ENCODE data around the gene POU1F1. TPM values are rescaled to one million over a fixed set of nuclear protein-coding genes. Genes with fewer than 3 reads are reported as not detected.
A peak's percentile ranks its signal among the peaks of the same experiment; 100 is the strongest.

The POU1F1 gene
- total RNA-seq, 2 donors from 2014 or later = not detected

GRCh38 chr3:87246662-87247429, 29.5 kb downstream of the POU1F1 start:
- Mint-ChIP-seq H3K27ac (no peak overlapping the region), H3K36me3 (ENCODE audit: insufficient read depth in 2 of 2) (peaks cover 0 to 10% of the 10 kb centered on the region in 2 donors)

GRCh38 chr3:87236093-87236492, 40.3 kb downstream of the POU1F1 start:
- H3K27ac Mint-ChIP-seq = no peak overlapping the region
- peaks cover 16% of the 10 kb centered on the region for H3K4me1 Mint-ChIP-seq (ENCODE audit: low read depth)
- ATAC-seq (replicated peaks in 1 of 2) = no peak
- no peaks in the 10 kb centered on the region for H3K27me3 Mint-ChIP-seq (ENCODE audit: low read depth)
- H3K36me3 Mint-ChIP-seq (ENCODE audit: insufficient read depth in 2 of 2) = peaks cover 0 to 2% of the 10 kb centered on the region in 2 donors
- H3K4me3 Mint-ChIP-seq = no peak overlapping the region
- no peaks in the 10 kb centered on the region for H3K9me3 Mint-ChIP-seq
- no peak for DNase-seq

More at GRCh38 chr3:87246662-87247429, 29.5 kb downstream of the POU1F1 start:
- Mint-ChIP-seq H3K9me3 (no peaks in the 10 kb centered on the region), H3K27me3 (ENCODE audit: low read depth) (no peaks in the 10 kb centered on the region), H3K4me1 (ENCODE audit: low read depth) (peaks cover 16% of the 10 kb centered on the region), H3K4me3 (peak overlapping the region in 1 of 2 donors; percentile 53)
- DNase-seq (no peak), ATAC-seq (replicated peaks in 1 of 2) (peak; percentile 47 to 58)

GRCh38 chr3:87233805-87234204, 42.6 kb downstream of the POU1F1 start:
- ATAC-seq (replicated peaks in 1 of 2) = no peak
- Mint-ChIP-seq H3K27ac (no peak overlapping the region), H3K9me3 (no peaks in the 10 kb centered on the region), H3K36me3 (ENCODE audit: insufficient read depth in 2 of 2) (peaks cover 0 to 2% of the 10 kb centered on the region in 2 donors), H3K4me3 (no peak overlapping the region), H3K27me3 (ENCODE audit: low read depth) (no peaks in the 10 kb centered on the region), H3K4me1 (ENCODE audit: low read depth) (peaks cover 30% of the 10 kb centered on the region)
- no peak for DNase-seq

GRCh38 chr3:87229113-87229512, 47.3 kb downstream of the POU1F1 start:
- peak overlapping the region in 1 of 2 donors; percentile 99 for H3K4me3 Mint-ChIP-seq
- H3K27me3 Mint-ChIP-seq (ENCODE audit: low read depth) = peaks cover 6% of the 10 kb centered on the region
- no peaks in the 10 kb centered on the region for H3K9me3 Mint-ChIP-seq
- no peak for DNase-seq
- H3K27ac Mint-ChIP-seq = no peak overlapping the region
- H3K36me3 Mint-ChIP-seq (ENCODE audit: insufficient read depth in 2 of 2) = peaks cover 1 to 7% of the 10 kb centered on the region in 2 donors
- ATAC-seq (replicated peaks in 1 of 2) = no peak
- H3K4me1 Mint-ChIP-seq (ENCODE audit: low read depth) = peaks cover 41% of the 10 kb centered on the region

GRCh38 chr3:87228316-87228715, 48.1 kb downstream of the POU1F1 start:
- Mint-ChIP-seq H3K27me3 (ENCODE audit: low read depth) (peaks cover 6% of the 10 kb centered on the region), H3K27ac (peak overlapping the region; percentile 98), H3K36me3 (ENCODE audit: insufficient read depth in 2 of 2) (peaks cover 1 to 7% of the 10 kb centered on the region in 2 donors), H3K4me3 (peak overlapping the region; percentile 99), H3K9me3 (no peaks in the 10 kb centered on the region), H3K4me1 (ENCODE audit: low read depth) (peaks cover 33% of the 10 kb centered on the region)
- ATAC-seq (replicated peaks in 1 of 2) (no peak), DNase-seq (no peak)

GRCh38 chr3:87227835-87228144, 48.6 kb downstream of the POU1F1 start:
- peak; percentile 1 to 4 for ATAC-seq (replicated peaks in 1 of 2)
- Mint-ChIP-seq H3K27me3 (ENCODE audit: low read depth) (peaks cover 11% of the 10 kb centered on the region), H3K4me1 (ENCODE audit: low read depth) (peaks cover 29% of the 10 kb centered on the region), H3K36me3 (ENCODE audit: insufficient read depth in 2 of 2) (peaks cover 6 to 9% of the 10 kb centered on the region in 2 donors), H3K4me3 (peak overlapping the region; percentile 99), H3K9me3 (peaks cover 1 to 2% of the 10 kb centered on the region in 2 donors), H3K27ac (peak overlapping the region; percentile 98)
- DNase-seq = no peak

GRCh38 chr3:87227104-87227834, 49.1 kb downstream of the POU1F1 start, which contains the start of gene CHMP2B:
CHMP2B (plus strand) TSS chr3:87227309; CDS start chr3:87227523, 214 bp downstream.
- peaks cover 7 to 9% of the 10 kb centered on the region in 2 donors for H3K36me3 Mint-ChIP-seq (ENCODE audit: insufficient read depth in 2 of 2)
- H3K27ac Mint-ChIP-seq = peak within 1 kb of the TSS; percentile 98
- peaks cover 29% of the 10 kb centered on the region for H3K4me1 Mint-ChIP-seq (ENCODE audit: low read depth)
- peaks cover 13% of the 10 kb centered on the region for H3K27me3 Mint-ChIP-seq (ENCODE audit: low read depth)
- H3K4me3 Mint-ChIP-seq = peak within 1 kb of the TSS; percentile 99
- peaks cover 1 to 2% of the 10 kb centered on the region in 2 donors for H3K9me3 Mint-ChIP-seq
- peak; percentile 94 to 95 for ATAC-seq (replicated peaks in 1 of 2)
- peak; percentile 90 for DNase-seq

GRCh38 chr3:87225659-87226058, 50.7 kb downstream of the POU1F1 start:
- DNase-seq (no peak), ATAC-seq (replicated peaks in 1 of 2) (no peak)
- H3K4me1 Mint-ChIP-seq (ENCODE audit: low read depth) = peaks cover 21% of the 10 kb centered on the region
- H3K27ac Mint-ChIP-seq = no peak overlapping the region
- H3K36me3 Mint-ChIP-seq (ENCODE audit: insufficient read depth in 2 of 2) = peaks cover 7% of the 10 kb centered on the region in 2 donors
- peaks cover 1 to 2% of the 10 kb centered on the region in 2 donors for H3K9me3 Mint-ChIP-seq
- H3K4me3 Mint-ChIP-seq = peak overlapping the region in 1 of 2 donors; percentile 54
- peaks cover 19% of the 10 kb centered on the region for H3K27me3 Mint-ChIP-seq (ENCODE audit: low read depth)

- DNase-seq (no peak), ATAC-seq (replicated peaks in 1 of 2) (no peak)
- H3K27me3 Mint-ChIP-seq (ENCODE audit: low read depth) = peaks cover 46% of the 10 kb centered on the region
- no peak overlapping the region for H3K27ac Mint-ChIP-seq
- peaks cover 3 to 6% of the 10 kb centered on the region in 2 donors for H3K36me3 Mint-ChIP-seq (ENCODE audit: insufficient read depth in 2 of 2)
- no peaks in the 10 kb centered on the region for H3K4me1 Mint-ChIP-seq (ENCODE audit: low read depth)
- no peak overlapping the region for H3K4me3 Mint-ChIP-seq
- H3K9me3 Mint-ChIP-seq = peaks cover 1 to 5% of the 10 kb centered on the region in 2 donors
These were observed 56.8 kb downstream of the POU1F1 start for GRCh38 chr3:87219611-87220010.

GRCh38 chr3:87218560-87218959, 57.8 kb downstream of the POU1F1 start:
- peaks cover 46% of the 10 kb centered on the region for H3K27me3 Mint-ChIP-seq (ENCODE audit: low read depth)

More at GRCh38 chr3:87218560-87218959, 57.8 kb downstream of the POU1F1 start:
- DNase-seq (no peak), ATAC-seq (replicated peaks in 1 of 2) (no peak)
- Mint-ChIP-seq H3K27ac (no peak overlapping the region), H3K9me3 (peaks cover 1 to 5% of the 10 kb centered on the region in 2 donors), H3K36me3 (ENCODE audit: insufficient read depth in 2 of 2) (peaks cover 3 to 6% of the 10 kb centered on the region in 2 donors), H3K4me1 (ENCODE audit: low read depth) (no peaks in the 10 kb centered on the region), H3K4me3 (no peak overlapping the region)

Other genes with a start within 250 kb of the POU1F1 start
- 10 to 100 TPM; 22.5 to 25.4 TPM for gene CHMP2B, start 49.3 kb downstream of the POU1F1 start, total RNA-seq